GM06990 (cell line): ENCODE results near the gene TBK1.

ENCODE experiments used
- DNase-seq: peaks from one replicate; pipeline ENCODE4 v3.0.0-alpha.2; 2011; ENCODE audit not compliant: insufficient read length; ENCODE audit errors: extremely low read depth
- H3K27me3 ChIP-seq: replicated peaks from 2 replicates; pipeline ENCODE4 v1.6.0; 2011; ENCODE audit warnings: low read length; ENCODE audit not compliant: control insufficient read depth, insufficient read depth
- H3K36me3 ChIP-seq: 2 replicates; pipeline ENCODE4 v1.5.1; 2011; ENCODE audit warnings: low read length; ENCODE audit not compliant: control insufficient read depth, insufficient read depth
- H3K4me3 ChIP-seq: replicated peaks from 2 replicates; pipeline ENCODE4 v1.5.1; 2011; ENCODE audit warnings: low read depth, mild to moderate bottlenecking, control low read depth, low read length
- CTCF ChIP-seq: IDR thresholded peaks from 2 replicates; pipeline ENCODE4 v1.5.1; 2011; ENCODE audit warnings: low read length, control low read depth, mild to moderate bottlenecking, inconsistent platforms; ENCODE audit not compliant: insufficient read depth, poor library complexity, severe bottlenecking

TBK1 gene

GRCh38 chr12:64411427-64411826, 40.5 kb upstream of the TBK1 start:
- TF ChIP-seq CTCF = no peak
- no peak for DNase-seq
- H3K27me3 ChIP-seq = no peaks in the 10 kb centered on the region
- no peak overlapping the region for H3K4me3 ChIP-seq
- peaks cover 4% of the 10 kb centered on the region for H3K36me3 ChIP-seq

GRCh38 chr12:64412459-64412858, 39.5 kb upstream of the TBK1 start:
- DNase-seq = no peak
- Histone ChIP-seq H3K27me3 (no peaks in the 10 kb centered on the region), H3K4me3 (no peak overlapping the region), H3K36me3 (peaks cover 5% of the 10 kb centered on the region)
- TF ChIP-seq CTCF = no peak

DNA sequence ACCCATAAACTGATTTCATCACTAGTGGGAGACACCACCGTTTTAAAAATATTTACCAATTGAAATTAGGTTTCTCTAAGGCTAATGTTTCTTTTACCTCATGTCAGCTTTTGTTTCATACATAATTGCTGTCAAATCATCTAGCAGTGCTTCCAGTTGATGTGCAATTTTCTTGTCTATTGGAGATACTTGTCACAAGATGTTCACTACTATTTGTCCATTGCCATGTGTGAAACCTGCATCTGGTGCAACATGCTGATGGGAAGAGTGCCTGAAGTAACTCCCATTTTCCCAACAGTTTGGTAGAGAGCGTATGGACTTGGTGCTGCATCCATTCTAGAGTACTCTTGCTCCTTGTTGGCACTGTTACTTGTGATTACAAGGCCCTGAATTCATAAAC, 38.0 kb upstream of the TBK1 start:
- Histone ChIP-seq H3K27me3 (no peaks in the 10 kb centered on the region), H3K4me3 (no peak overlapping the region), H3K36me3 (peaks cover 5% of the 10 kb centered on the region)
- DNase-seq = no peak
- no peak for TF ChIP-seq CTCF

GRCh38 chr12:64418209-64418608, 33.7 kb upstream of the TBK1 start:
- Histone ChIP-seq H3K4me3 (no peak overlapping the region), H3K27me3 (no peaks in the 10 kb centered on the region), H3K36me3 (peaks cover 7% of the 10 kb centered on the region)
- TF ChIP-seq CTCF = no peak
- no peak for DNase-seq

DNA sequence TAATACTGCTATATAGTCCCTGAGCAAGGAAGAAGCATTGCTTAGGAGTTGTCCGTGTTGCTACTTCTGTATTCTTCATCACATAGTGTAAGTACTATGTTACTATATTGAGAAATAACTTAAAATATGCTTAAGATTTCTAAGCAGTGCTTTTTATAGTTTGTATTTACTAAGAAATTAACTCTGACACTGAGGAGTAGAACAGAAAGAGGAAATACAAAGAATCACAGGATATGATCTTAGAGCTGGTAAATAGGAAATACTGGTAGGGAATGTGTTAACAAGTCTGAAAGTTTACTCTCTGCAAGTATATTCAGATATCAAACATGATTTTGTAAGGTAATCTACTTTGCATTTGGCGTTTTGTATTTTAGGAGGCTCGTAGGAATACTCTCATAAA, 32.2 kb upstream of the TBK1 start:
- no peaks in the 10 kb centered on the region for H3K27me3 ChIP-seq
- H3K36me3 ChIP-seq = peaks cover 5% of the 10 kb centered on the region
- TF ChIP-seq CTCF = no peak
- no peak overlapping the region for H3K4me3 ChIP-seq
- no peak for DNase-seq

DNA sequence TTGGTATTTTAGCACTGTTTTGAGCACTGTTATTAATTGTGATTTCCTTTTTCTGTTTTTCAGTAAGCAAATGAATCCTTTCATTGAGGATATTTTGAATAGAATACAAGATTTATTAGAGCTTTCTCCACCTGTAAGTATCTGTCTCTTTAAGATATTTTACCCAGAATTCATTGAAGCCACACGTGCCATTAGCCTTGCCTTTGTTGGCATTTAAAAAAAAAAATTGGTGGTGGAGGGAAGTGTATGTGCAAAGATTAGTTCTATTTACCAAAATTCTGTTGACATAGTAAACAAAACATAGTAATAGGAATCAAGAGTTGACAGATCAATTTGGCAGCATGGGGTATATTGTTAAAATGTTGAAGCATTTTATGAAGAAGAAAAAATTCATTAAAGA, 23.9 kb upstream of the TBK1 start:
- no peak for TF ChIP-seq CTCF
- no peak for DNase-seq
- Histone ChIP-seq H3K36me3 (peaks cover 7% of the 10 kb centered on the region), H3K4me3 (no peak overlapping the region), H3K27me3 (no peaks in the 10 kb centered on the region)
